HepG2 (cell line): ENCODE data around the gene FOLR3. TPM values are rescaled to one million over a fixed set of nuclear protein-coding genes. Genes with fewer than 3 reads are reported as not detected.

Experiments
- ATAC-seq: fragments of 200-7000 bp; cut with Tn5 transposase; 3 replicates; pipeline ENCODE4 v1.9.1; 2020; ENCODE audit warnings: mild to moderate bottlenecking, moderate library complexity
- BruUV-seq: library from RNA; stranded (reverse); fragments of 400-500 nt; replicated peaks from 2 replicates; lab custom pipeline; 2021; lab: Mats Ljungman, UMichigan
- CTCF ChIA-PET: fragments of 300-600 bp; formaldehyde crosslinking; extraction: SDS; loops from one replicate; lab custom pipeline; 2021; ENCODE audit warnings: low total read pairs, inconsistent platforms, low intra/inter-chr PET ratio; lab: Yijun Ruan, JAX
- POLR2A ChIA-PET: fragments of 350-600 bp; sonication (Branson Sonifier 250); formaldehyde crosslinking; loops from one replicate; lab custom pipeline; 2020; ENCODE audit warnings: antibody characterized with exemption, inconsistent platforms; lab: Yijun Ruan, JAX
- DNase-seq: peaks from one replicate; pipeline ENCODE4 v3.0.0-alpha.2; 2015; ENCODE audit warnings: low spot score
- FAIRE-seq: peaks from 3 replicates; lab custom pipeline; 2011; peaks lifted over from hg19 to GRCh38; lab: Jason Lieb, UNC
- H2AFZ ChIP-seq: one replicate; pipeline ENCODE4 v1.6.1; 2011; ENCODE audit warnings: low read length, inconsistent platforms
- H3K27ac ChIP-seq: fragments of 300-600 bp; 3 replicates; pipeline ENCODE4 v1.8.0; 2011; ENCODE audit warnings: mixed run types, mild to moderate bottlenecking, mixed read lengths, low read length, inconsistent platforms; ENCODE audit not compliant: insufficient read depth; ENCODE audit errors: extremely low read length
- H3K27me3 ChIP-seq, 2 experiments: fragments of 200-600 bp in 1 of 2; 2 replicates in 1 of 2; 3 replicates in 1 of 2; pipeline versions ENCODE4 v1.6.0 to v1.8.0; 2011; ENCODE audit warnings: low read length in 2 of 2, mild to moderate bottlenecking in 2 of 2, moderate library complexity in 2 of 2, inconsistent platforms in 1 of 2; ENCODE audit not compliant: insufficient read depth in 2 of 2, control insufficient read depth in 1 of 2
- H3K36me3 ChIP-seq, 2 experiments: fragments of 200-600 bp in 1 of 2; replicated peaks in 1 of 2; 2 replicates in 1 of 2; 3 replicates in 1 of 2; pipeline versions ENCODE4 v1.5.1 to v1.8.0; 2011; ENCODE audit warnings: low read length in 2 of 2, inconsistent platforms in 1 of 2; ENCODE audit not compliant: insufficient read depth in 2 of 2, control insufficient read depth in 1 of 2
- H3K4me1 ChIP-seq: 2 replicates; pipeline ENCODE4 v1.5.1; 2012; ENCODE audit warnings: low read length, inconsistent platforms; ENCODE audit not compliant: insufficient read depth
- H3K4me2 ChIP-seq: 2 replicates; pipeline ENCODE4 v1.6.0; 2011; ENCODE audit warnings: low read depth, low read length, inconsistent platforms
- H3K4me3 ChIP-seq, 3 experiments: fragments of 200-600 bp in 1 of 3; sonication (generic), shearing (Covaris generic) in 1 of 3; replicated peaks in 1 of 3; 2 replicates each; pipeline ENCODE4 v1.5.1; 2011 to 2016; ENCODE audit warnings: low read length in 3 of 3, inconsistent platforms in 2 of 3, low read depth in 2 of 3, mild to moderate bottlenecking in 2 of 3, control low read depth in 1 of 3, mixed read lengths in 1 of 3; ENCODE audit not compliant: insufficient read depth in 1 of 3
- H3K79me2 ChIP-seq: one replicate; pipeline ENCODE4 v1.6.1; 2011; ENCODE audit warnings: low read length, inconsistent platforms; ENCODE audit not compliant: insufficient read depth
- H3K9ac ChIP-seq: 2 replicates; pipeline ENCODE4 v1.6.0; 2011; ENCODE audit warnings: mild to moderate bottlenecking, low read depth, low read length, inconsistent platforms; ENCODE audit not compliant: insufficient read depth
- H3K9me3 ChIP-seq: 2 replicates; pipeline ENCODE4 v1.5.1; 2012; ENCODE audit warnings: mild to moderate bottlenecking, low read length
- H4K20me1 ChIP-seq: 2 replicates; pipeline ENCODE4 v1.6.0; 2011; ENCODE audit warnings: inconsistent platforms, mild to moderate bottlenecking, low read length, moderate library complexity; ENCODE audit not compliant: insufficient read depth
- DR1 ChIP-seq: sonication (generic); formaldehyde crosslinking; IDR thresholded peaks from 2 replicates; pipeline ENCODE4 v1.8.0; 2021; ENCODE audit warnings: mild to moderate bottlenecking, missing genetic modification reagents, inconsistent platforms
- GATAD2A ChIP-seq: IDR thresholded peaks from 2 replicates; pipeline ENCODE4 v1.6.1; 2016
- IKZF1 ChIP-seq: fragments of 450-650 bp; IDR thresholded peaks from 2 replicates; pipeline ENCODE4 v1.7.1; 2016
- KLF16 ChIP-seq, 2 experiments: sonication (generic) in 1 of 2; formaldehyde crosslinking in 1 of 2; IDR thresholded peaks; 2 replicates each; pipeline versions ENCODE4 v1.6.1 to v1.8.0; 2016 to 2023; ENCODE audit warnings: missing genetic modification reagents in 2 of 2, missing compliant biosample characterization in 1 of 2
- MIXL1 ChIP-seq: IDR thresholded peaks from 2 replicates; pipeline ENCODE4 v1.6.1; 2016
- MYNN ChIP-seq: sonication (generic); formaldehyde crosslinking; IDR thresholded peaks from 2 replicates; pipeline ENCODE4 v1.4.0; 2020; ENCODE audit warnings: mild to moderate bottlenecking, low read depth, missing genetic modification reagents
- NFKBIZ ChIP-seq: IDR thresholded peaks from 2 replicates; pipeline ENCODE4 v1.6.1; 2018; ENCODE audit warnings: missing genetic modification reagents, missing compliant biosample characterization
- POLR2A ChIP-seq, 2 experiments: IDR thresholded peaks; 2 replicates each; pipeline ENCODE4 v1.6.1; 2011; ENCODE audit warnings: low read depth in 2 of 2, low read length in 2 of 2, mild to moderate bottlenecking in 1 of 2, moderate library complexity in 1 of 2; ENCODE audit not compliant: insufficient read depth in 1 of 2
- SRY ChIP-seq: sonication (generic); formaldehyde crosslinking; IDR thresholded peaks from 2 replicates; pipeline ENCODE4 v1.8.0; 2022; ENCODE audit warnings: mild to moderate bottlenecking, missing genetic modification reagents
- ZMYM3 ChIP-seq: sonication (generic); formaldehyde crosslinking; IDR thresholded peaks from 2 replicates; pipeline ENCODE4 v1.5.1; 2020; ENCODE audit warnings: mild to moderate bottlenecking, missing genetic modification reagents
- ZNF501 ChIP-seq: sonication (generic); formaldehyde crosslinking; IDR thresholded peaks from 2 replicates; pipeline ENCODE4 v1.5.1; 2020; ENCODE audit warnings: mild to moderate bottlenecking, moderate library complexity, missing genetic modification reagents
- ZNF776 ChIP-seq: sonication (generic); formaldehyde crosslinking; IDR thresholded peaks from 2 replicates; pipeline ENCODE4 v1.4.0; 2020; ENCODE audit warnings: mild to moderate bottlenecking, missing genetic modification reagents
- ZNF816 ChIP-seq: sonication (generic); formaldehyde crosslinking; IDR thresholded peaks from 2 replicates; pipeline ENCODE4 v1.8.0; 2022; ENCODE audit warnings: missing genetic modification reagents, mild to moderate bottlenecking, borderline replicate concordance
- WGBS: methylation state at CpG from one replicate; pipeline ENCODE4 v1.1.6; 2017; ENCODE audit warnings: low lambda C conversion rate; 5-methylcytosine and 5-hydroxymethylcytosine counted together
- in situ Hi-C: cut with HindIII; loops from 2 replicates; pipeline ENCODE4 v1.10.0; 2017; ENCODE audit warnings: low pct_unique_long_range_greater_than_20kb; ENCODE audit not compliant: extremely low pct_ligation_motif_present
- intact Hi-C: fragments of 100-400 bp; cut with micrococcal nuclease; formaldehyde crosslinking; loops from one replicate; pipeline ENCODE4 v1.10.0; 2022; ENCODE audit not compliant: unreplicated experiment
- polyA plus RNA-seq, 8 experiments: library from polyadenylated mRNA; depleted of rRNA in 3 of 8; stranded (reverse) in 7 of 8; unstranded in 1 of 8; fragments of >200 nt; fragmentation: Illumina TruSeq in 4 of 8; extraction: Trizol in 4 of 8; gene quantifications; 2 replicates each; pipeline versions ENCODE4 v1.2.1 to v1.2.3, GENCODE V29; 2011 to 2016; ENCODE audit warnings: low read depth in 4 of 8, missing spikeins in 1 of 8, mixed read lengths in 1 of 8; ENCODE audit not compliant: insufficient read depth in 1 of 8
- total RNA-seq, 5 experiments: library from RNA; depleted of rRNA; stranded (reverse); fragments of >200 nt; fragmentation: Illumina TruSeq; extraction: Trizol; gene quantifications; 2 replicates each; pipeline ENCODE4 v1.2.3, GENCODE V29; 2016; ENCODE audit warnings: low read depth in 1 of 5
- TF ChIP-seq, protein P1 (sequence below): sonication (generic); formaldehyde crosslinking; IDR thresholded peaks from 2 replicates; pipeline ENCODE4 v1.4.0; 2020; ENCODE audit warnings: missing genetic modification reagents, borderline replicate concordance

The FOLR3 gene
- total and polyA plus RNA-seq, 2 of the 13 experiments (the other 11 are each of a cell fraction or from before 2014, with no cell fraction given) = not detected

DNA sequence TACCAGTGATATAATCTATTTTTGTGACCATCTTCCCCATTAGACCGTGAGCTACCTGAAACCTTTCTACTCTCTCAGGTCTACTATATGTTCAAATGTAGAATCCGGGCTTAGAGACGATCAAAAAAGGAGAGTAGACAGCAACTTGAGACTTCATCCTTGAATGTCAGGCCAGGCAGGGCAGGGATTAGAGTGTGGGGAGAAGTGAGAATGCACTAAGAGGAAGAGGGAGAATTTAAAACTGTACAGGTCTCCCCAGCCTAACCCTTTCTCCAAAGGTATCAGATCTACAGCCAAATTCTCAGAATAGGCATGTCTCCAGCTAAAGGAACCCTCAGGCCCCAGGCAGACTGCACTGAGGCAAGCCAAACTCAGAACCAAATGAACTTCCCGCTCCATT is 33.4 kb upstream of the FOLR3 start:
- ChIA-PET POLR2A (interaction anchor here (1.7 to 2.4 kb wide), 5 partner anchors 9 to 154 kb away, joined by 4 to 13 read pairs (median 8); partner anchors contain the start of gene ANAPC15), CTCF (no interaction called here)
- no peak for FAIRE-seq
- Histone ChIP-seq H4K20me1 (no peaks in the 10 kb centered on the region), H3K9me3 (no peaks in the 10 kb centered on the region), H3K27ac (peak overlapping the region; percentile 82), H3K36me3 (peaks cover 13 to 29% of the 10 kb centered on the region in 2 experiments; a peak in 4 of 5 replicates), H3K79me2 (peaks cover 31% of the 10 kb centered on the region)
- no peak for DNase-seq
- no peak for ATAC-seq
- BruUV-seq = TSS peak; percentile 69
- TF ChIP-seq SRY (CRISPR knock-in tag) = 0 out of 2 replicates have a peak, but pooled peaks have one; percentile 3
- TF ChIP-seq ZNF776 = no peak
- TF ChIP-seq POLR2A (IDR thresholded peaks at IDR 0.05; ENCODE audit: insufficient read depth in 1 of 2, low read depth in 2 of 2, low read length in 2 of 2) = peak in 1 of 2 experiments; percentile 22; a peak in 1 of 4 replicates
- TF ChIP-seq IKZF1 = no peak
- TF ChIP-seq, all 625 proteins: peak for 2
- no peak overlapping the region for H2AFZ ChIP-seq
- H3K9ac ChIP-seq = peak overlapping the region; percentile 97
- 27% methylated on average over 4 of the region's 4 CpGs for WGBS
- H3K4me1 ChIP-seq = peaks cover 39% of the 10 kb centered on the region
- in situ Hi-C loops = no loop called here
- no peaks in the 10 kb centered on the region; a peak in 1 of 5 replicates for H3K27me3 ChIP-seq
- peak overlapping the region; percentile 93 for H3K4me2 ChIP-seq
- H3K4me3 ChIP-seq = peak overlapping the region; percentile 79 to 85 (median 82)
- intact Hi-C loops = loop anchor here (2.0 kb wide), 1 partner anchor 21 kb away; the partner anchor contains the start of genes LRRC51 and NUMA1

- BruUV-seq = no TSS peak
- Histone ChIP-seq H3K4me1 (peaks cover 39% of the 10 kb centered on the region), H3K4me3 (peak overlapping the region; percentile 79 to 85 (median 82)), H3K79me2 (peaks cover 31% of the 10 kb centered on the region), H3K9ac (peak overlapping the region; percentile 97), H3K27me3 (no peaks in the 10 kb centered on the region; a peak in 1 of 5 replicates), H4K20me1 (no peaks in the 10 kb centered on the region), H3K9me3 (no peaks in the 10 kb centered on the region), H3K4me2 (peak overlapping the region; percentile 93), H2AFZ (no peak overlapping the region), H3K36me3 (peaks cover 13 to 25% of the 10 kb centered on the region in 2 experiments; a peak in 3 of 5 replicates), H3K27ac (peak overlapping the region; percentile 82)
- intact Hi-C loops = loop anchor here (2.0 kb wide), 1 partner anchor 22 kb away; the partner anchor contains the start of genes LRRC51 and NUMA1
- ChIA-PET POLR2A (interaction anchor here (1.3 to 2.4 kb wide), 4 partner anchors 10 to 154 kb away, joined by 4 to 13 read pairs (median 6); partner anchors contain the start of gene ANAPC15), CTCF (no interaction called here)
- ATAC-seq (no peak), FAIRE-seq (no peak), DNase-seq (no peak)
- 0% methylated on average over 9 of the region's 9 CpGs for WGBS
- in situ Hi-C loops = no loop called here
- peak; percentile 79 for TF ChIP-seq ZMYM3 (CRISPR knock-in tag)
- TF ChIP-seq DR1 (CRISPR knock-in tag) = 0 out of 2 replicates have a peak, but pooled peaks have one; percentile 15
- 0 out of 4 replicates have a peak, but pooled peaks of 1 of the 2 experiments have one; percentile 6 for TF ChIP-seq KLF16 (CRISPR knock-in tag; IDR thresholded peaks at IDR 0.05)
- TF ChIP-seq MYNN (CRISPR knock-in tag) = 0 out of 2 replicates have a peak, but pooled peaks have one; percentile 9
- TF ChIP-seq, protein P1, sequence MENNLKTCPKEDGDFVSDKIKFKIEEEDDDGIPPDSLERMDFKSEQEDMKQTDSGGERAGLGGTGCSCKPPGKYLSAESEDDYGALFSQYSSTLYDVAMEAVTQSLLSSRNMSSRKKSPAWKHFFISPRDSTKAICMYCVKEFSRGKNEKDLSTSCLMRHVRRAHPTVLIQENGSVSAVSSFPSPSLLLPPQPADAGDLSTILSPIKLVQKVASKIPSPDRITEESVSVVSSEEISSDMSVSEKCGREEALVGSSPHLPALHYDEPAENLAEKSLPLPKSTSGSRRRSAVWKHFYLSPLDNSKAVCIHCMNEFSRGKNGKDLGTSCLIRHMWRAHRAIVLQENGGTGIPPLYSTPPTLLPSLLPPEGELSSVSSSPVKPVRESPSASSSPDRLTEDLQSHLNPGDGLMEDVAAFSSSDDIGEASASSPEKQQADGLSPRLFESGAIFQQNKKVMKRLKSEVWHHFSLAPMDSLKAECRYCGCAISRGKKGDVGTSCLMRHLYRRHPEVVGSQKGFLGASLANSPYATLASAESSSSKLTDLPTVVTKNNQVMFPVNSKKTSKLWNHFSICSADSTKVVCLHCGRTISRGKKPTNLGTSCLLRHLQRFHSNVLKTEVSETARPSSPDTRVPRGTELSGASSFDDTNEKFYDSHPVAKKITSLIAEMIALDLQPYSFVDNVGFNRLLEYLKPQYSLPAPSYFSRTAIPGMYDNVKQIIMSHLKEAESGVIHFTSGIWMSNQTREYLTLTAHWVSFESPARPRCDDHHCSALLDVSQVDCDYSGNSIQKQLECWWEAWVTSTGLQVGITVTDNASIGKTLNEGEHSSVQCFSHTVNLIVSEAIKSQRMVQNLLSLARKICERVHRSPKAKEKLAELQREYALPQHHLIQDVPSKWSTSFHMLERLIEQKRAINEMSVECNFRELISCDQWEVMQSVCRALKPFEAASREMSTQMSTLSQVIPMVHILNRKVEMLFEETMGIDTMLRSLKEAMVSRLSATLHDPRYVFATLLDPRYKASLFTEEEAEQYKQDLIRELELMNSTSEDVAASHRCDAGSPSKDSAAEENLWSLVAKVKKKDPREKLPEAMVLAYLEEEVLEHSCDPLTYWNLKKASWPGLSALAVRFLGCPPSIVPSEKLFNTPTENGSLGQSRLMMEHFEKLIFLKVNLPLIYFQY (CRISPR knock-in tag) = peak; percentile 12; the same call in 1 of the 2 replicates
- peak; percentile 33; the same call in 1 of the 2 replicates for TF ChIP-seq ZNF501
- TF ChIP-seq MIXL1 (CRISPR knock-in tag) = 0 out of 2 replicates have a peak, but pooled peaks have one; percentile 5
- no peak for TF ChIP-seq NFKBIZ (CRISPR knock-in tag)
- TF ChIP-seq ZNF816 (CRISPR knock-in tag) = 0 out of 2 replicates have a peak, but pooled peaks have one; percentile 3
- TF ChIP-seq GATAD2A = no peak
Observed at GRCh38 chr11:72102631-72102945, 32.9 kb upstream of the FOLR3 start.
